EH (cell line): ENCODE results near the gene EPB42.
"Not testable (repeated sequence)": the region's sequence is repeated elsewhere in the genome, so short reads cannot be mapped to it uniquely, and the experiment has no call there.

Source experiments
- DNase-seq: peaks from one replicate; pipeline ENCODE4 v3.0.0-alpha.2; 2015; ENCODE audit warnings: low read depth

Gene EPB42

DNA sequence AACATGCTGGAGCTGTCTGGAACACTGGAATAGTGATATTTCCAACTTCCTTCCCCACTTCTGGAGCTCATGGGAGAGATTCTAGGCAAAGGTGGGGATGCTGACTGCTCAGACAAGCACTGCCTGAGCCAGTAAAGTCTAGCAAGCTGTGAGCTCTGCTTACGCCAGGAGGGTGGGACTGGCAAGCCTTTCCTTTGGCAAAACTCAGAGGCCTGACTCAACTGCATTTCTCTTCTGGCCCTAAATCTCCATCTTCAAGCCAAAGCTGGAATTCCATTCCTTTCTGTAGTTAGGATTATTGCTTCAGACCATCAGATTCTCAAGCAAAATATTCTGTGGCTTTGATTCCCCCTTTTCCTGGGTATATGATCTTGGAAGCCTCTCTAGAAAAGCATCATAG is 20.3 kb upstream of the EPB42 start:
- DNase-seq = peak; percentile 41

DNA sequence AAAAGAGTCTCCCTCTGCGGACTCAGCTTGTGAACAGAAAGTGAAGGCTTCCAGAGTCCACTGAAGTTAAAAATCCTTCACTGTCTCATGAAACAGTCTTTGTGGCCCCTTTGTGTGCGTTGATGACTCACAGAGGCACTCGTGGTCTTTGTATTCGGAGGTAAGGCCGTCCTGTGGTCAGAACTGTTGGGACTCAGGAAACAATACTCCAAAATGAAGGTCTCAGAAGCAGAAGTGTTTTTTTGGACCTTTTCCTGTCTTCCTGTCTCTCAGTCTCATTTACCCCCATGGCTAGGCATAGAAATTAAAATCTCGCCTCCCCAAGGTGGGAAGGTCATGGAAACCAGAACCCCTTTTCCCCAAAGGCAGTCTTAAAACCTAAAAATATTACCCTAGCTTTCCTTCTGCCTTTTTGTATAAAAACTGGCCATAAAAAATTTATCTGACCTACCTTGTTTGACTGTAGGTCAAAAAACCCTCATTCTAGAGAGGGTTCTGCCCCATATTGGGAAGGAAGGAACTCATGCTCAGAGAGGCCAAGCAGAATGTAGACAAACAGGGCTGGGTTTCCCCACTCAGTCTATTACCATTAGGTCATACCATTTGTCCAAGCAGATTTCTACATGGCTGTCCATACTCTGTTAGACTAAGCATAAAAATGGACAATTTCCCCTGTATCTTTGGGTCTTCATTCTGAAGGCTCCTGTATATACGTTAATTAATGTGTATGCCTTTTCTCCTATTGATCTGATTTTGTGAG is 19.1 kb upstream of the EPB42 start:
- no peak for DNase-seq

- DNase-seq = no peak
These were observed 17.9 kb upstream of the EPB42 start for GRCh38 chr15:43238671-43239131.

- no peak for DNase-seq
These were observed 17.1 kb upstream of the EPB42 start for GRCh38 chr15:43237842-43238470.

DNA sequence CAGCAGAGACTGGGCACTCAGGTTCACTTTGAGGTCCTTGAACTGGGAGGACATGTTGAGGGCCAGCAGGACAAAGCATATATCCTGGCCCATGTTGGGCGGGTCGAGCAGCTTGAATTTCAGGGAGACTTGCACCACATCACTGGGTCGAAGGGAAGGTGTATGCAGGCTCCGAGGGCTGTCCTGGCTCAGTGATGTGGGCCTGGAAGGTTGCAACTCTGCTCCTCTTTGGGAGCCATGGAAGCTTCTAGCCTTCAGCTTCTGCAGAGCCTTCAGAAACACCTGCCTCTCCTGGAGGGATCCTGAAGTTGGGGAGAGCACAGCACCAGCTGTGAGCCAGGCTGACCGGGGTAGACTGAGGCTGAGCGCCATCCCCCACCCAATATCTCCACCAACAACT is 14.7 kb upstream of the EPB42 start:
- no peak for DNase-seq

GRCh38 chr15:43232289-43232874 is 11.6 kb upstream of the EPB42 start:
- no peak for DNase-seq

DNA sequence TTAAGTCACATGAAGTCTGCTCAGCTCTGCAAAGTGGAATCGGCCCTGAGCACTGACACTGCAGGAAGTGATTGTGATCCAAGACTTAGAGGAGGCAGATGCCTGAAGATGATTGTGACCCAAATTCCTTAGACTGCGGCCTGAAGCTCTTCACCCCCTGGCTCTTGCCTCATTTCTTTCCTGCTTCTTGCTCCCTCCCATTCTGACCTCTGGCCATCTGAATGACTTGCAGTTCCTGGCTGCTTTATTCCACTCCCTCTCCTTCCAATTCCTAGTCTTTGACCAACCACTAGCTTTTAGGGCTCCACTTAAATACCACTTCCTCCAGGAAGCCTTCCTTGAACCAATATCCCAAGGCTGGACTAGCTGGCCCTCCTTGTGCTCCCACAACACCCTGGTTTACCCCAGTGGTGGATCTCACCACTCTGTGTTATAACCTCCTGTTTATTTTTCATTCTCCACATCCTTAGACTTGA is 9.9 kb upstream of the EPB42 start:
- peak; percentile 58 for DNase-seq

GRCh38 chr15:43229977-43230376 is 9.2 kb upstream of the EPB42 start:
- no peak for DNase-seq

- no peak for DNase-seq
These were observed 5.9 kb upstream of the EPB42 start for GRCh38 chr15:43226436-43227305.

DNA sequence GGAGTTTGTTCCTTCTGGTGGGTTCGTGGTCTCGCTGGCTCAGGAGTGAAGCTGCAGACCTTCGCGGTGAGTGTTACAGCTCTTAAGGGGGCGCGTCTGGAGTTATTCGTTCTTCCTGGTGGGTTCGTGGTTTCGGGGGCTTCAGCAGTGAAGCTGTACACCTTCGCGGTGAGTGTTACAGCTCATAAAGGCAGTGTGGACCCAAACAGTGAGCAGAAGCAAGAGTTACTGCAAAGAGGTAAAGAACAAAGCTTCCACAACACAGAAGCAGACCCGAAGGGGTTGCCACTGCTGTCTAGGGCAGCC is 5.1 kb upstream of the EPB42 start:
- DNase-seq = not testable (repeated sequence)

DNA sequence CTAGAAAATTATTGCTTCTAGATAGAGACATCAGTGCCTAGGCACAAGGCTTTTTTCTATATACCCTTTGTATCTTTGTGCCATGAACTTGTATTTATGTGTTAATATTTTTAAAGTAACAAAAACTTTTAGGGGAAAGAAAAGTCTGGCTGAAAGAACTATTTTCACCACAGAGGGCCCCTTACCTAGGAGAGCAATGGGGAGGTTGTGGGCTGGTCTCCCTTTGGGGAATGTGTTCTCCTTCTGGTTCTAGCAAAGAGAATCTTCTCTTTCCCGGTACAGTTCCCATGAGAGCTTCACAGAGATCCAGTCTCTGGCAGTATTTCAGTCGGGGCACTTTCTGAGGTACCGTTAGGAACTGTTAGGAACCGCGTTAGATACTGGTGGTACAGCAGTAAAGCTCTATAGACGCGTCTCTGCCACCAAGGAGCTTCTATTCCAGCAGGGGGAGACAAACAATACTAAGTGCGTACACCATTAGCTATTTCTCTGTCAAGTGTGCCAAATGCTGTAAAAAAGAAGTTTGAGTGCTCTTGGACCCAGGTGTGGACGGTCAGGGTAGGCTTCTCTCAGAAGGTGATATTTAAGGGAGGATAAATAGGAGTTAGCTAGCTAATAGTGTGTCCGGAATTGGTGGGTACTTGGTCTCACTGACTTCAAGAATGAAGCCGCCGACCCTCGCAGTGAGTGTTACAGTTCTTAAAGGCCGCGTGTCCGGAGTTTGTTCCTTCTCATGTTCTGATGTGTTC is 4.6 kb upstream of the EPB42 start:
- peak; percentile 69 for DNase-seq

DNA sequence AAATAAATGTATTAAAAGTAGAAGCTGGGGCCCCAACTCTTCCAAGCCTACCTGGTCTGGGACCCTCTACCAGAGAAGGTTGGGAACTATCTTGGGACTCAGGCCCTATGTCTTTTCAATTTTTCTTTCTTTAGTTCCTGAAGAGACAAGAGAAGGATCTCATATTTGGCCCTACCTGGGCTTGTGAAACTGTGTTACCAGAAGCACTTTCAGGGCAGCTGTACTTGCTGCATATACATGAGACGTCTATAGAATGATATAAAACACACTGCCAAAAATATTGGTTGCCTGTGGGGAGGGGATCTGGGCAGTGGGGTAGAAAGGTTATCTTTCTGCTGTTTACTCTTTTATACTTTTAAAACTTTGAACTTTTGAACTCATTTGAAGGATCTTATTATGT is 604 bp upstream of the EPB42 start:
- DNase-seq = no peak

GRCh38 chr15:43219929-43220928 is 589 bp downstream of the EPB42 start:
- no peak for DNase-seq

- DNase-seq = peak; percentile 74
These were observed 1.7 kb downstream of the EPB42 start for GRCh38 chr15:43218908-43219706.

GRCh38 chr15:43215961-43216360 is 4.9 kb downstream of the EPB42 start:
- DNase-seq = no peak

DNA sequence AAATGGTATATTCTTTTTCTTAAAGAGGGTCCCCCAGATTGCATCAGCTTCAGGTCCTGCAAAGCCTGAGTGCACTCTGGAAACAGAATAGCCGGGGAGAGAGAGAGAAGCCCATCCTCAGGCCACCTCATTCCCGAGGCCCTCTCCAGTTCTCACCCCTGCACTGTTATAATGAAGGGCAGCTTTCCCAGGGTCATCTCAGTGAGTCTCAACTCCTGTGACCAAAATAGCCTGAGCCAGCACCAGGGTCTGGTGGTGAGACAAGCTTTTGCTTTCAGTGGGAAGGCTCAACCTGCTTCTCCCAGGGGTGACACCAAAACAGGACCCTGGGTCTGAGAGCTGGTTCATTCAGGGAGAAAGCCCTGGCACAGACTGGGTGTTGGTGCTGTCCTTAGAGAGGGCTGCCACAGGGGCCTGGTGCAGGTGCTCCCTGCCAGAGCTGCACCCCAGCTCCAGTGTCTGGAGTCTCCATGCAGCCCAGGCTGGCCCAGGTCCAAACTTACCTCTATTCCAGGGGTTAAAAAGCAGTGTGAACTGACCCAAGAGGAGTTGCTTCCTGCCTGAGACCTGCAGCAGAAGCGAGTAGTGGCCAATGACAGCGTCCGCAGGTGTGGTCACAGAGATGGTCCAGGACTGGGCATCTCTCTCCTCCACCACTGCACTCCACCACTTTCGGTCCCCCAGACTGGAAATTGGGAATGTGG is 6.1 kb downstream of the EPB42 start:
- no peak for DNase-seq

DNA sequence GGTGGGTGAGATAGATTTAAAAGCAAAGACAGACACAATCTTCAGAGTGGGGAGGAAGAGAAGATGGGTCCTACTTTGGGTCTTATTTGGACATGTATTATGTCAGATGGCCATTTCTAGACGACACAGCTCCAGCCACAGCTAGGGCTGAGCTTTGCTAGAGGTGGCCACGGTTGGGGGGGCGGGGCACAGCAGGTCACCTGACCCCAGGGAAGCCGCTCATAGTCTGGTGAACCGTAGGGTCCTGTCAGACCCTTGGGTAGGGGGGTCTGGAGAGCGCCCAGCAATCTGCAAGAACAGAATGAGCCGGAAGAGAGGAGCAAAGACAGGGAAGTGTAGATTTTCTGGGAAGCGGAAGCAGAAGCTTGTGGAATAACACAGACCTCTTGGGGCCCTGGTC is 6.6 kb downstream of the EPB42 start:
- no peak for DNase-seq

DNA sequence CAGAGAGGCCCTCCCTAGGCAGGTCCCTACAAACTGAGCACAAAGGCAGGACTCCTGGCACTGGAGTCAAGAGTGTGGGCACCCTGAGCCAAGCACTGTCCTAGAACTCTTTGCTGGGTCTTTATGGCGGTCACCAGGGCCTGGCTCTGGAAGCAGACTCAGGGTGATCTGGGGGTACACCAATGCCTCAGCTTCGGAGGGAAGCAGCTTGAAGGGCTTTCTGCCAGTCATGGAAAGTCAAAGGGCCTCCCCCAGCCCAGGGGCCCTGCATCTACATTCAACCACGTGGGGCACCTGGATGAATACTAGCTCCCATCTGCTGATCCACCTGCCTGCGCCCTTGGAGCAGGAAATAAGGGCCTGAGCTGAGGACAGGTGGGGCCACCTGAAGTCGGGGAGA is 7.4 kb downstream of the EPB42 start:
- DNase-seq = no peak

DNA sequence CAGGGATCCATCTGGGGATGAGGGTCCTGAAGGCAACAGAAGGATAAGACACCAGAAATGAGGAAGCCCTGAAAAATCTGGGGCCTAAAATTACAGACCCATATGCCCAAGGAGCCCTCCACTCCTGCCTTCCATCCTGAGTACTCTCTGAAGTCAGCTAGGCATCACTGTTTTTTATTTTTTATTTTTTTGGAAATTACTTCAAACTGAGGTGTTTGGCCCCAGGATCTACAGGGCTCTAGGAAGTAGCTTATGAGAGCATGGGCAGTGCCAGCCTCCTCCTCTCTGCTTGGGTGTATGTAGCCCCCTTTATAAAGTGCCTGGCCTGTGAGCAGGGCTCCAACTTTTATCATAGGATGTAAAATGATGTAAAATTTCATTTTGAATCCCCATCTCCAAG is 7.9 kb downstream of the EPB42 start:
- DNase-seq = no peak
